ENCODE results near the gene PFKM.
A peak's percentile ranks its signal among the peaks of the same experiment; 100 is the strongest.
"Not testable (repeated sequence)": the region's sequence is repeated elsewhere in the genome, so short reads cannot be mapped to it uniquely, and the experiment has no call there.

Gene PFKM

GRCh38 chr12:48115957-48116356 is 3.2 kb upstream of the PFKM start:
- no peak for DNase-seq

GRCh38 chr12:48118284-48118871 is 786 bp upstream of the PFKM start:
- DNase-seq: no peak

- no peak for DNase-seq
These were observed 651 bp downstream of the PFKM start for GRCh38 chr12:48119834-48120195.

GRCh38 chr12:48121522-48121921 is 2.4 kb downstream of the PFKM start:
- no peak for DNase-seq

- no peak for DNase-seq
These were observed 3.1 kb downstream of the PFKM start for GRCh38 chr12:48122065-48122834.

GRCh38 chr12:48123169-48123568 is 4.0 kb downstream of the PFKM start:
- DNase-seq: no peak

- not testable (repeated sequence) for DNase-seq
These were observed 6.4 kb downstream of the PFKM start for GRCh38 chr12:48125542-48125941.

- DNase-seq: no peak
These were observed 6.8 kb downstream of the PFKM start for GRCh38 chr12:48125985-48126384.

- no peak for DNase-seq
These were observed 7.9 kb downstream of the PFKM start for GRCh38 chr12:48126953-48127630.

- DNase-seq: no peak
These were observed 9.6 kb downstream of the PFKM start for GRCh38 chr12:48128800-48129199.

- no peak for DNase-seq
These were observed 10.2 kb downstream of the PFKM start for GRCh38 chr12:48129376-48129775.

- DNase-seq: no peak
These were observed 12.4 kb downstream of the PFKM start for GRCh38 chr12:48131517-48131916.

GRCh38 chr12:48132826-48133225 is 13.7 kb downstream of the PFKM start:
- no peak for DNase-seq

- no peak for DNase-seq
These were observed 15.9 kb downstream of the PFKM start for GRCh38 chr12:48135027-48135426.

- no peak for DNase-seq
These were observed 23.9 kb downstream of the PFKM start for GRCh38 chr12:48142818-48143674.

GRCh38 chr12:48143898-48144297 is 24.7 kb downstream of the PFKM start:
- DNase-seq: no peak

GRCh38 chr12:48145981-48146380 is 26.8 kb downstream of the PFKM start:
- DNase-seq: no peak

GRCh38 chr12:48151103-48151771 is 32.1 kb downstream of the PFKM start:
- DNase-seq: no peak

GRCh38 chr12:48155786-48156185 is 36.6 kb downstream of the PFKM start:
- not testable (repeated sequence) for DNase-seq

- no peak for DNase-seq
These were observed 37.5 kb downstream of the PFKM start for GRCh38 chr12:48156652-48157017.

GRCh38 chr12:48157018-48157888 is 38.1 kb downstream of the PFKM start, which contains the start of gene ASB8:
TSS of gene ASB8 (minus strand) at chr12:48157515. CDS start at chr12:48153496, 4,019 bp downstream.
- DNase-seq: peak; percentile 97 to 98
